T-cell (primary cell): ENCODE results near the gene CCDC6. TPM values are rescaled to one million over a fixed set of nuclear protein-coding genes. Genes with fewer than 3 reads are reported as not detected.
A peak's percentile ranks its signal among the peaks of the same experiment; 100 is the strongest.
"Not testable (repeated sequence)": the region's sequence is repeated elsewhere in the genome, so short reads cannot be mapped to it uniquely, and the experiment has no call there.

Experiments used
- ATAC-seq, 4 experiments: fragments of 200-7000 bp in 3 of 4; fragments of 150-1000 bp in 1 of 4; cut with Tn5 transposase; replicated peaks in 1 of 4; 1 replicate in 3 of 4; 2 replicates in 1 of 4; pipeline ENCODE4 v1.10.0; 2021; ENCODE audit warnings: moderate library complexity in 3 of 4, mild to moderate bottlenecking in 2 of 4, moderate number of reproducible peaks in 1 of 4
- CTCF ChIA-PET, 2 donors: fragments of 300-600 bp; sonication (Branson Sonifier 250); formaldehyde crosslinking; loops; one replicate each; lab custom pipeline; 2022; ENCODE audit warnings: antibody characterized with exemption in 2 of 2; lab: Charles Lee
- POLR2A ChIA-PET, 2 donors: fragments of 300-600 bp; sonication (Branson Sonifier 250); formaldehyde crosslinking; loops; one replicate each; lab custom pipeline; 2022; ENCODE audit warnings: antibody characterized with exemption in 2 of 2; lab: Charles Lee
- DNase-seq, 35 experiments: peaks; one replicate each; pipeline versions ENCODE4 v3.0.0 to v3.0.0-alpha.2; 2013 to 2023
- H3K27ac ChIP-seq: one replicate; pipeline ENCODE4 v1.5.1; 2013; ENCODE audit warnings: low read length
- H3K27me3 ChIP-seq, 2 experiments: replicated peaks in 1 of 2; 1 replicate in 1 of 2; 2 replicates in 1 of 2; pipeline versions ENCODE4 v1.6.1 to v1.7.0; 2013; ENCODE audit warnings: low read length in 1 of 2, mixed read lengths in 1 of 2; ENCODE audit not compliant: control insufficient read depth in 2 of 2, insufficient read depth in 2 of 2; ENCODE audit errors: extremely low read depth in 1 of 2
- H3K36me3 ChIP-seq, 2 donors: 1 replicate in 1 of 2; 2 replicates in 1 of 2; pipeline versions ENCODE4 v1.6.1 to v1.7.0; 2013; ENCODE audit warnings: low read length in 1 of 2; ENCODE audit not compliant: control insufficient read depth in 2 of 2, insufficient read depth in 1 of 2; ENCODE audit errors: extremely low read depth in 1 of 2
- H3K4me1 ChIP-seq, 2 experiments: 1 replicate in 1 of 2; 2 replicates in 1 of 2; pipeline versions ENCODE4 v1.6.1 to v1.7.0; 2013; ENCODE audit warnings: low read length in 2 of 2, mixed read lengths in 1 of 2; ENCODE audit not compliant: insufficient read depth in 2 of 2, control insufficient read depth in 1 of 2; ENCODE audit errors: extremely low read depth in 1 of 2
- H3K4me3 ChIP-seq, 2 donors: 1 replicate in 1 of 2; 2 replicates in 1 of 2; pipeline versions ENCODE4 v1.5.1 to v1.7.0; 2013; ENCODE audit warnings: mild to moderate bottlenecking in 2 of 2, low read length in 1 of 2, moderate library complexity in 1 of 2; ENCODE audit not compliant: control insufficient read depth in 1 of 2; ENCODE audit errors: extremely low read depth in 1 of 2
- H3K9me3 ChIP-seq: 2 replicates; pipeline ENCODE4 v1.7.0; 2013
- H3K27ac Mint-ChIP-seq, 2 donors: one replicate each; pipeline ENCODE4 v1.8.0; 2020 to 2021; ENCODE audit warnings: mild to moderate bottlenecking in 2 of 2, mixed read lengths in 2 of 2
- H3K27me3 Mint-ChIP-seq, 2 donors: one replicate each; pipeline ENCODE4 v1.8.0; 2021 to 2022; ENCODE audit warnings: mixed read lengths in 2 of 2
- H3K36me3 Mint-ChIP-seq: one replicate; pipeline ENCODE4 v1.8.0; 2021; ENCODE audit warnings: mixed read lengths
- H3K4me1 Mint-ChIP-seq, 3 donors: one replicate each; pipeline ENCODE4 v1.8.0; 2020 to 2022; ENCODE audit warnings: mixed read lengths in 3 of 3, mild to moderate bottlenecking in 1 of 3
- H3K4me3 Mint-ChIP-seq, 3 donors: one replicate each; pipeline ENCODE4 v1.8.0; 2020 to 2022; ENCODE audit warnings: mild to moderate bottlenecking in 3 of 3, mixed read lengths in 3 of 3, moderate library complexity in 3 of 3
- H3K9me3 Mint-ChIP-seq, 3 donors: one replicate each; pipeline ENCODE4 v1.8.0; 2020 to 2022; ENCODE audit warnings: mixed read lengths in 3 of 3
- WGBS: methylation state at CpG from one replicate; pipeline ENCODE4 v1.1.5; 2013; ENCODE audit warnings: missing lambda C conversion rate; ENCODE audit not compliant: insufficient coverage; 5-methylcytosine and 5-hydroxymethylcytosine counted together
- total RNA-seq, 35 experiments: library from RNA in 6 of 35; stranded (reverse) in 6 of 35; fragments of 120-200 nt in 1 of 35; gene quantifications; one replicate each; pipeline versions ENCODE4 v1.2.1 to v1.2.4 and lab custom pipeline; 2013 to 2026

CCDC6 gene
- total RNA-seq, 5 donors from 2014 or later (not counting 1 experiment from before 2014, with no cell fraction given) = 16.5 to 26.1 (median 20.1) TPM

DNA sequence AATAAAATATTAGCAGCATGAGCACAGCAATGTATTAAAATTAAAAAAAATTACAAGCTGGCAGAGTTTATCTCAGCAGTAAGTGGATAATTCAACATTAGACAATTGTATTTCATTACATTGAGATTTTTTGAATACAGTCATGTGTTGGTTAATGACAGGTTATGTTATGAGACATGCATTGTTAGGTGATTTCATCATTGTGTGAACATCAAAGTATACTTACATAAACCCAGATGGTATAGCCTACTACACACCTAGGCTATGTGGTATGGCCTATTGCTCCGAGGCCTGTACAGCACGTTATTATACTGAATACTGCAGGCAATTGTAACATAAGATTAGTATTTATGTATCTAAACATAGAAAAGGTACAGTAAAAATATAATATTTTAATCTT lies 29.7 kb downstream of the CCDC6 start:
- CTCF ChIA-PET = interaction anchor here (0.5 to 1.2 kb wide), 6 partner anchors 12 to 1668 kb away, joined by 3 to 6 read pairs (median 4); partner anchors contain the start of gene CCDC6 (in 1 of the 2)
- Mint-ChIP-seq H3K4me3 (no peak overlapping the region), H3K27me3 (no peaks in the 10 kb centered on the region), H3K4me1 (peaks cover 79 to 92% (median 90%) of the 10 kb centered on the region in 3 donors), H3K27ac (no peak overlapping the region), H3K36me3 (peaks cover 5% of the 10 kb centered on the region), H3K9me3 (no peaks in the 10 kb centered on the region)
- Histone ChIP-seq H3K36me3 (no peaks in the 10 kb centered on the region), H3K27ac (no peak overlapping the region), H3K27me3 (no peaks in the 10 kb centered on the region), H3K4me3 (no peak overlapping the region), H3K4me1 (peaks cover 8 to 27% of the 10 kb centered on the region in 2 experiments), H3K9me3 (no peaks in the 10 kb centered on the region)
- no peak for DNase-seq
- POLR2A ChIA-PET = interaction anchor here (0.5 to 0.6 kb wide), 5 partner anchors 38 to 1616 kb away, joined by 3 to 11 read pairs (median 4); no protein-coding TSS in a partner anchor
- WGBS = no CpG with 5 or more reads among the region's 2 CpGs
- no peak for ATAC-seq

GRCh38 chr10:59876208-59876607 lies 30.1 kb downstream of the CCDC6 start:
- H3K4me3 ChIP-seq, H3K27ac Mint-ChIP-seq, H3K27me3 Mint-ChIP-seq, H3K27ac ChIP-seq, H3K9me3 ChIP-seq, H3K36me3 Mint-ChIP-seq, ATAC-seq, H3K36me3 ChIP-seq, DNase-seq, H3K4me3 Mint-ChIP-seq, H3K9me3 Mint-ChIP-seq, H3K27me3 ChIP-seq: not testable (repeated sequence)
- CTCF ChIA-PET = interaction anchor here (0.5 to 1.2 kb wide), 7 partner anchors 12 to 1667 kb away, joined by 3 to 6 read pairs (median 4); partner anchors contain the start of gene CCDC6 (in 1 of the 2)
- H3K4me1 ChIP-seq = peaks cover 11 to 22% of the 10 kb centered on the region in 2 experiments
- peaks cover 75 to 87% (median 86%) of the 10 kb centered on the region in 3 donors for H3K4me1 Mint-ChIP-seq
- WGBS = 83% methylated on average over 6 of the region's 9 CpGs
- POLR2A ChIA-PET = interaction anchor here (0.5 to 0.6 kb wide), 4 partner anchors 38 to 1617 kb away, joined by 3 to 7 read pairs (median 4); no protein-coding TSS in a partner anchor

DNA sequence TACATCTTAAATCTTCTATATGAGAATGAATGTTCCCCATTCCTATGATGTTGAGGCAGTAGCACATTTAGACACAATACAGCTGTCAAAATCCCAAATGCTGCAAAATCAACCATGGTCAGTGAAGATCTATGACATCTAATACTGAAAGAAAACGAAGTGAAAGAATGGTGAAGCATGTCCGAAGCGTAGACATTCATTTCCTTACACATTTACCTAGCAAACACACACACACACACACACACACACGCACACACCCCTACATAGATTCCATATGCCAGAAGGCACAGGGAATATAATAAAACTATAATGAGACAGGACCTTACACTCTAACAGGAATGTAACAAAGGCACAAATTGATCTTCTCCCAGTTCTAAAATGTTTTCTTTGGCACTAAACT lies 32.5 kb downstream of the CCDC6 start:
- Histone ChIP-seq H3K4me3 (no peak overlapping the region), H3K27me3 (no peaks in the 10 kb centered on the region), H3K27ac (no peak overlapping the region), H3K4me1 (peaks cover 11 to 12% of the 10 kb centered on the region in 2 experiments), H3K9me3 (no peaks in the 10 kb centered on the region), H3K36me3 (no peaks in the 10 kb centered on the region)
- ATAC-seq = no peak
- H3K27ac Mint-ChIP-seq = no peak overlapping the region
- no peak for DNase-seq
- ChIA-PET POLR2A (no interaction called here), CTCF (interaction anchor here (0.6 to 1.4 kb wide), 2 partner anchors 15 to 365 kb away, joined by 3 to 4 read pairs; no protein-coding TSS in a partner anchor)
- H3K9me3 Mint-ChIP-seq = no peaks in the 10 kb centered on the region
- H3K4me3 Mint-ChIP-seq = no peak overlapping the region
- WGBS = 89% methylated on average over 4 of the region's 4 CpGs
- peaks cover 69 to 82% (median 80%) of the 10 kb centered on the region in 3 donors for H3K4me1 Mint-ChIP-seq
- no peaks in the 10 kb centered on the region for H3K36me3 Mint-ChIP-seq
- H3K27me3 Mint-ChIP-seq = no peaks in the 10 kb centered on the region

DNA sequence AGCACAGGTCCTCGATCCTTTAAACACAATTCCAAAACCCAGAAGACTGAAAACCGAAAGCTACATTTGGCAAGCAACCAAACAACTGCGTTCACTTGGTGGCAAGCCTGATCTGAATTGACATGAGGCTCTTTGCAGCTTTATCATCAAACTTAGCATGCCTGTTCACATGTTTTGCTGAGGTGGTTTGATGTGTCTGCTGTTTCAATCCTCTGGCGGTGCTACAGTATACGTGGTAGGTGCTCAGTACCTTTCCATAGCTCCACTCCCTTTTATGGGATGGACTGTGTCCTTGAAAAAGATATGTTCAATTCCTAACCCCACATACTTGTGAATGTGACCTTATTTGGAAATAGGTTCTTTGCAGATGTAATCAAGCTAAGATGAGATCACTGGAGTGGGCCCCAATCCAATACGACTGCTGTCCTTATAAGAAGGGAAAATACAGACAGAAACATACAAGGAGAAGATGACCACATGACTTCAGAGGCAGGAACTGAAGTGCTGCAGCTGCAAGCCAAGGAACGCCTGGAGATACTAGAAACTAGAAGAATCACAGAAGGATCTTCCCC lies 33.4 kb downstream of the CCDC6 start:
- ChIA-PET POLR2A (interaction anchor here (0.6 to 0.9 kb wide), 2 partner anchors 33 to 530 kb away, joined by 3 to 5 read pairs; partner anchors contain the start of gene CCDC6 (in 1 of the 2)), CTCF (interaction anchor here (0.6 to 1.4 kb wide), 6 partner anchors 10 to 940 kb away, joined by 3 to 8 read pairs (median 4); partner anchors contain the start of gene CCDC6 (in 1 of the 2))
- Histone ChIP-seq H3K4me1 (peaks cover 11 to 12% of the 10 kb centered on the region in 2 experiments), H3K4me3 (no peak overlapping the region), H3K9me3 (no peaks in the 10 kb centered on the region), H3K27me3 (no peaks in the 10 kb centered on the region), H3K36me3 (no peaks in the 10 kb centered on the region), H3K27ac (no peak overlapping the region)
- H3K36me3 Mint-ChIP-seq = no peaks in the 10 kb centered on the region
- WGBS = 100% methylated on average over 1 of the region's 7 CpGs
- H3K27me3 Mint-ChIP-seq = no peaks in the 10 kb centered on the region
- no peaks in the 10 kb centered on the region for H3K9me3 Mint-ChIP-seq
- peaks cover 72 to 81% (median 80%) of the 10 kb centered on the region in 3 donors for H3K4me1 Mint-ChIP-seq
- H3K27ac Mint-ChIP-seq = peak overlapping the region; percentile 48 to 79
- peak overlapping the region in 2 of 3 donors; percentile 55 to 63 for H3K4me3 Mint-ChIP-seq
- ATAC-seq (peak in 1 of 4 experiments; percentile 63), DNase-seq (peak in 1 of 35 experiments; percentile 33)

DNA sequence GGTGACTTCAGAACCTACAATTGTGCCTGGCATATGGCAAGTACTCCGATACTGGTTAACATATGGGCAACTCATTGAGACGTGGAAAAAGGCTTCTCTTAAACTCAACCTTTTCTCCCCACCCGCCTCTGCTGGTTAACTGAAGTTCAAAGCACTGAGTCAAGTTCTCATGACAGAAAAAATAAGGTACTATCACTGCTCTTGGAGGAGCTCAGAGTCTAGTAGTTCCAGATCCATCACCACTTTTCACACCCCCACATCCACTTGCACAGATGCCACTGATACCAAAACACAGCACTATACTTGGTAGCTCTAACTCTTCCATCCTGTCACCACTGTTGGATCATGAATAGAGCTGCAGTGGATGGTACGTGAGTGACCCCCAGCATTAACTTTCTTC lies 36.2 kb downstream of the CCDC6 start:
- Mint-ChIP-seq H3K4me3 (no peak overlapping the region), H3K27me3 (no peaks in the 10 kb centered on the region), H3K36me3 (no peaks in the 10 kb centered on the region), H3K9me3 (no peaks in the 10 kb centered on the region), H3K4me1 (peaks cover 82 to 85% (median 84%) of the 10 kb centered on the region in 3 donors), H3K27ac (no peak overlapping the region)
- ATAC-seq (no peak), DNase-seq (no peak)
- ChIA-PET POLR2A (no interaction called here), CTCF (interaction anchor here (0.8 to 1.1 kb wide), 2 partner anchors 38 to 40 kb away, joined by 3 read pairs; no protein-coding TSS in a partner anchor)
- H3K4me3 ChIP-seq = no peak overlapping the region
- peaks cover 20 to 21% of the 10 kb centered on the region in 2 experiments for H3K4me1 ChIP-seq
- no peaks in the 10 kb centered on the region for H3K36me3 ChIP-seq
- no peaks in the 10 kb centered on the region for H3K9me3 ChIP-seq
- H3K27me3 ChIP-seq = no peaks in the 10 kb centered on the region
- WGBS = 40% methylated on average over 1 of the region's 4 CpGs
- H3K27ac ChIP-seq = no peak overlapping the region

DNA sequence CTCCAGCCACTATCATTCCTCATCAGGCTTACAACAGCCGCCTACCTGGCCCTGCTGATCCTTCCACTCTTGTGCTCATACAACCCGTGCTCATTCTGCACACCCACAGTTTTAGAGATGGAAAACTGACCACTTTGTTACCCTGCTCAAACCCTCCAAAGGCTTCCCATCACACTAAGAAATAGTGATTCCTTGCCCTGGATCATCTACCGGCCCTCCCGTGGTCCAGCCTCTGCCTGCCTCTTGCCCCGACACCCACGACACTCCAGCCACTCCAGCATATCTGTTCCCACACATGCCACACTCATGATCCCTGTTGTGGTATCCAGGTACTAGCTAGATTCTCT lies 36.8 kb downstream of the CCDC6 start:
- H3K27me3 ChIP-seq = no peaks in the 10 kb centered on the region
- H3K4me1 ChIP-seq = peaks cover 23 to 26% of the 10 kb centered on the region in 2 experiments
- ChIA-PET POLR2A (interaction anchor here in 1 of 2 donors (0.5 kb wide), 1 partner anchor 38 kb away, joined by 4 read pairs; no protein-coding TSS in a partner anchor), CTCF (no interaction called here)
- H3K9me3 Mint-ChIP-seq = no peaks in the 10 kb centered on the region
- 90% methylated on average over 6 of the region's 6 CpGs for WGBS
- no peak for ATAC-seq
- H3K27ac Mint-ChIP-seq = peak overlapping the region in 1 of 2 donors; percentile 18
- no peaks in the 10 kb centered on the region for H3K36me3 Mint-ChIP-seq
- H3K36me3 ChIP-seq = no peaks in the 10 kb centered on the region
- H3K27me3 Mint-ChIP-seq = no peaks in the 10 kb centered on the region
- H3K4me3 ChIP-seq = no peak overlapping the region
- no peak overlapping the region for H3K4me3 Mint-ChIP-seq
- H3K4me1 Mint-ChIP-seq = peaks cover 82 to 85% (median 84%) of the 10 kb centered on the region in 3 donors
- H3K27ac ChIP-seq = no peak overlapping the region
- H3K9me3 ChIP-seq = no peaks in the 10 kb centered on the region
- DNase-seq = no peak
